HG02759 (cell line): ENCODE results near the gene BABAM1.

Experiments
- ATAC-seq: cut with Tn5 transposase; IDR thresholded peaks from one replicate; pipeline ENCODE4 v1.9.1; 2021; ENCODE audit warnings: mild to moderate bottlenecking, moderate library complexity; ENCODE audit not compliant: unreplicated experiment

The BABAM1 gene

GRCh38 chr19:17320435-17320834 is 53.2 kb downstream of the BABAM1 start:
- no peak for ATAC-seq

GRCh38 chr19:17321655-17322489 is 54.6 kb downstream of the BABAM1 start:
- ATAC-seq: no peak

- no peak for ATAC-seq
Measured at GRCh38 chr19:17322854-17323253, 55.6 kb downstream of the BABAM1 start.

- ATAC-seq: no peak
Measured at GRCh38 chr19:17323300-17323963, 56.2 kb downstream of the BABAM1 start.

GRCh38 chr19:17323964-17324332 is 56.7 kb downstream of the BABAM1 start:
- no peak for ATAC-seq

- no peak for ATAC-seq
Measured at GRCh38 chr19:17324357-17325114, 57.3 kb downstream of the BABAM1 start.

GRCh38 chr19:17325133-17325532 is 57.9 kb downstream of the BABAM1 start:
- no peak for ATAC-seq

GRCh38 chr19:17325881-17326594 is 58.8 kb downstream of the BABAM1 start:
- ATAC-seq: no peak

GRCh38 chr19:17326595-17326966 is 59.3 kb downstream of the BABAM1 start:
- ATAC-seq: no peak

GRCh38 chr19:17327068-17327653 is 59.9 kb downstream of the BABAM1 start:
- ATAC-seq: no peak

- ATAC-seq: no peak
Measured at GRCh38 chr19:17327654-17328516, 60.6 kb downstream of the BABAM1 start.
